OCI-LY7 (cell line): ENCODE results near the gene SAXO2. TPM values are rescaled to one million over a fixed set of nuclear protein-coding genes. Genes with fewer than 3 reads are reported as not detected.

Source experiments
- BruUV-seq: library from RNA; stranded (reverse); fragments of 400-500 nt; replicated peaks from 2 replicates; lab custom pipeline; 2021; lab: Mats Ljungman, UMichigan
- CTCF ChIA-PET: fragments of 300-600 bp; sonication (Branson Sonifier 250); formaldehyde crosslinking; loops from one replicate; lab custom pipeline; 2022; ENCODE audit warnings: antibody characterized with exemption; ENCODE audit not compliant: unreplicated experiment; lab: Charles Lee
- POLR2A ChIA-PET: fragments of 300-600 bp; sonication (Branson Sonifier 250); formaldehyde crosslinking; loops from one replicate; lab custom pipeline; 2022; ENCODE audit warnings: antibody characterized with exemption; lab: Charles Lee
- DNase-seq: peaks from one replicate; pipeline ENCODE4 v3.0.0-alpha.2; 2015; ENCODE audit warnings: low spot score
- H2AFZ ChIP-seq: fragments of 200-600 bp; sonication (generic), shearing (Covaris generic); 2 replicates; pipeline ENCODE4 v1.6.1; 2014; ENCODE audit warnings: mild to moderate bottlenecking, antibody characterized with exemption, low read length, moderate library complexity
- H3K27ac ChIP-seq: fragments of 200-600 bp; sonication (generic); 2 replicates; pipeline ENCODE4 v1.5.1; 2014; ENCODE audit warnings: mixed run types, low read depth, mild to moderate bottlenecking, moderate library complexity, low read length, inconsistent platforms; ENCODE audit not compliant: poor library complexity, severe bottlenecking
- H3K36me3 ChIP-seq: fragments of 200-600 bp; sonication (generic); 2 replicates; pipeline ENCODE4 v1.6.1; 2014; ENCODE audit warnings: mild to moderate bottlenecking, antibody characterized with exemption, low read length, moderate library complexity, mixed read lengths; ENCODE audit not compliant: insufficient read depth
- H3K4me1 ChIP-seq: fragments of 200-600 bp; sonication (generic); 2 replicates; pipeline ENCODE4 v1.5.1; 2014; ENCODE audit warnings: mild to moderate bottlenecking, low read length; ENCODE audit not compliant: insufficient read depth, poor library complexity, severe bottlenecking
- H3K4me2 ChIP-seq: fragments of 200-600 bp; sonication (generic); 2 replicates; pipeline ENCODE4 v1.6.1; 2014; ENCODE audit warnings: mild to moderate bottlenecking, low read length
- H3K4me3 ChIP-seq: fragments of 200-600 bp; sonication (generic); 2 replicates; pipeline ENCODE4 v1.5.1; 2014; ENCODE audit warnings: mild to moderate bottlenecking, low read depth, low read length; ENCODE audit not compliant: poor library complexity, severe bottlenecking
- H3K79me2 ChIP-seq: fragments of 200-600 bp; sonication (generic); 2 replicates; pipeline ENCODE4 v1.6.1; 2016; ENCODE audit warnings: low read depth, mild to moderate bottlenecking, low read length, moderate library complexity, mixed read lengths; ENCODE audit not compliant: insufficient read depth
- H3K9me2 ChIP-seq: fragments of 200-600 bp; sonication (generic); 2 replicates; pipeline ENCODE4 v1.6.1; 2016; ENCODE audit warnings: mild to moderate bottlenecking, low read length, mixed read lengths; ENCODE audit not compliant: insufficient read depth
- H3K9me3 ChIP-seq: fragments of 200-600 bp; sonication (generic); 2 replicates; pipeline ENCODE4 v1.6.1; 2014; ENCODE audit warnings: mild to moderate bottlenecking, mixed run types, low read length, mixed read lengths
- H4K20me1 ChIP-seq: fragments of 200-600 bp; sonication (generic); 2 replicates; pipeline ENCODE4 v1.6.1; 2014; ENCODE audit warnings: mild to moderate bottlenecking, antibody characterized with exemption, low read length, moderate library complexity, mixed read lengths; ENCODE audit not compliant: insufficient read depth
- CTCF ChIP-seq: fragments of 200-600 bp; sonication (generic); conservative IDR thresholded peaks from 2 replicates; pipeline ENCODE4 v1.5.1; 2014; ENCODE audit warnings: mild to moderate bottlenecking, antibody characterized with exemption, low read length, moderate library complexity, mixed read lengths
- EZH2phosphoT487 ChIP-seq: fragments of 200-600 bp; sonication (generic); IDR thresholded peaks from 2 replicates; pipeline ENCODE4 v1.6.1; 2018; ENCODE audit warnings: low read depth, borderline replicate concordance, mild to moderate bottlenecking, mixed run types, antibody characterized with exemption, low read length, moderate library complexity, mixed read lengths
- intact Hi-C: fragments of 100-400 bp; cut with micrococcal nuclease; formaldehyde crosslinking; loops from one replicate; pipeline ENCODE4 v1.10.0; 2022; ENCODE audit not compliant: unreplicated experiment
- total RNA-seq, 2 experiments: library from RNA; depleted of rRNA in 1 of 2; stranded (reverse); fragments of >200 nt in 1 of 2; shearing (Covaris generic) in 1 of 2; gene quantifications; 2 replicates each; pipeline ENCODE4 v1.2.3, GENCODE V29; 2014 to 2022

The SAXO2 gene
- total RNA-seq, 2 experiments from 2014 or later: 1.9 to 6.5 TPM

GRCh38 chr15:82305621-82306048 lies 43.0 kb downstream of the SAXO2 start:
- Histone ChIP-seq H3K4me2 (no peak overlapping the region), H3K4me1 (no peaks in the 10 kb centered on the region), H3K79me2 (no peaks in the 10 kb centered on the region), H3K9me3 (no peaks in the 10 kb centered on the region), H3K9me2 (no peaks in the 10 kb centered on the region), H3K27ac (no peak overlapping the region), H2AFZ (no peak overlapping the region), H3K36me3 (no peaks in the 10 kb centered on the region), H4K20me1 (no peaks in the 10 kb centered on the region), H3K4me3 (no peak overlapping the region)
- POLR2A ChIA-PET: no interaction called here
- CTCF ChIA-PET: no interaction called here
- TF ChIP-seq CTCF (no peak), EZH2phosphoT487 (no peak)
- no peak for DNase-seq
- intact Hi-C loops: no loop called here
- BruUV-seq: no TSS peak

- no peak for TF ChIP-seq CTCF
- no peak for TF ChIP-seq EZH2phosphoT487
- Histone ChIP-seq H3K9me3 (no peaks in the 10 kb centered on the region), H3K9me2 (no peaks in the 10 kb centered on the region), H3K79me2 (no peaks in the 10 kb centered on the region), H4K20me1 (no peaks in the 10 kb centered on the region), H3K4me3 (no peak overlapping the region), H3K36me3 (no peaks in the 10 kb centered on the region), H2AFZ (no peak overlapping the region), H3K4me1 (no peaks in the 10 kb centered on the region), H3K4me2 (no peak overlapping the region), H3K27ac (no peak overlapping the region)
- intact Hi-C loops: no loop called here
- ChIA-PET CTCF (no interaction called here), POLR2A (interaction anchor here (0.6 kb wide), 2 partner anchors 110 to 236 kb away, joined by 3 to 5 read pairs; no protein-coding TSS in a partner anchor)
- no peak for DNase-seq
- no TSS peak for BruUV-seq
Measured at GRCh38 chr15:82306791-82307713, 44.4 kb downstream of the SAXO2 start.

GRCh38 chr15:82307714-82308081 lies 45.1 kb downstream of the SAXO2 start:
- no peak overlapping the region for H3K4me3 ChIP-seq
- H3K79me2 ChIP-seq: no peaks in the 10 kb centered on the region
- H3K36me3 ChIP-seq: no peaks in the 10 kb centered on the region
- H3K4me1 ChIP-seq: no peaks in the 10 kb centered on the region
- H3K9me3 ChIP-seq: no peaks in the 10 kb centered on the region
- H3K4me2 ChIP-seq: no peak overlapping the region
- CTCF ChIA-PET: no interaction called here
- no peaks in the 10 kb centered on the region for H4K20me1 ChIP-seq
- no peak for TF ChIP-seq EZH2phosphoT487
- TF ChIP-seq CTCF: no peak
- POLR2A ChIA-PET: interaction anchor here (0.6 kb wide), 2 partner anchors 111 to 235 kb away, joined by 3 to 5 read pairs; no protein-coding TSS in a partner anchor
- no peak for DNase-seq
- BruUV-seq: no TSS peak
- no peak overlapping the region for H2AFZ ChIP-seq
- intact Hi-C loops: no loop called here
- no peaks in the 10 kb centered on the region for H3K9me2 ChIP-seq
- no peak overlapping the region for H3K27ac ChIP-seq
